HFF-Myc (cell line): ENCODE data around the gene VCL.
A peak's percentile ranks its signal among the peaks of the same experiment; 100 is the strongest.

Experiments used
- DNase-seq: peaks from one replicate; pipeline ENCODE4 v3.0.0-alpha.2; 2011; ENCODE audit warnings: low read depth; ENCODE audit errors: extremely low read depth
- H3K4me3 ChIP-seq: replicated peaks from 2 replicates; pipeline ENCODE4 v1.5.1; 2011; ENCODE audit warnings: low read depth, mild to moderate bottlenecking, control low read depth, low read length
- TF ChIP-seq, protein P1 (sequence below): IDR thresholded peaks from 2 replicates; pipeline ENCODE4 v1.5.1; 2012; ENCODE audit warnings: mild to moderate bottlenecking, low read depth, low read length, control low read depth; ENCODE audit errors: missing control alignments

The VCL gene

DNA sequence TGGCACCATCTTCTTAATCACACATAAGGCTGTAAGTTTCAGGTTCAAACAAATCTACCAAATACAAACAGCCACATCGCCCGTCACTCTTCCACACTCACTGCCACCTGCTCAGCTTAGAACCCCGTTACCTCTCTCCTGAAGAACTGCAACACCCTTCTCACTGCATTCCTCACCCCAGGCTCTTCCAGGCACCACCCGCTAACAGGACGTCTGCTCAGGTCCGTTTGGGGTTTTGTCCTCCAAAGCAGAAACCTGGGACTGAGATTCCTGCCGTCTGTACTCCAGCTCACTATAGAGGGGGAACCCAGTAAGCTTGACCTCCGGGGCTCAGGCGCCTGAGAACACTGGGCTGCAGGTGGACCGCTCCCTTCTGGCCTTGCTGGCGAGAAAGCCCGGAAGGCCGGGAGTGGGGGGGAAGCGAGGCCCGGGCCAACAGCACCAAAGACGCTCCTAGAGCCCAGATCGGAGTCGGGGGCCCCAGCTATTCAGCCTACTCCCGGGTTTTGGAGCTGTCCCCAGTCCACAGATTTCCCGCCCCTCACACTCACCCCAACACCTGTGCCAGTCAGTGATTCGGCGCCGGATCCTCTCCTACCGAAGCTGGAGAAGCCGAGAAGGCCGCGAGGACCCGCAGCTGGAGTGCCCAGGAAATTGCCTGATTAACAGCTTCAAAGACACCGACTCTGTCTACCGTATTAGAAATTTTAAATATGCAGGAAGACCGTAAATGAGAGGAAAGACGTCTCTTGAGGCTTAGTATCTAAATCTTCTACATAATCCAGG, 152.5 kb downstream of the VCL start, which contains the start of gene AP3M1:
TSS of gene AP3M1 (minus strand) at position 625 of the 786 bp plus-strand sequence. CDS start 12,449 bp downstream, outside the sequence.
- TF ChIP-seq, protein P1, sequence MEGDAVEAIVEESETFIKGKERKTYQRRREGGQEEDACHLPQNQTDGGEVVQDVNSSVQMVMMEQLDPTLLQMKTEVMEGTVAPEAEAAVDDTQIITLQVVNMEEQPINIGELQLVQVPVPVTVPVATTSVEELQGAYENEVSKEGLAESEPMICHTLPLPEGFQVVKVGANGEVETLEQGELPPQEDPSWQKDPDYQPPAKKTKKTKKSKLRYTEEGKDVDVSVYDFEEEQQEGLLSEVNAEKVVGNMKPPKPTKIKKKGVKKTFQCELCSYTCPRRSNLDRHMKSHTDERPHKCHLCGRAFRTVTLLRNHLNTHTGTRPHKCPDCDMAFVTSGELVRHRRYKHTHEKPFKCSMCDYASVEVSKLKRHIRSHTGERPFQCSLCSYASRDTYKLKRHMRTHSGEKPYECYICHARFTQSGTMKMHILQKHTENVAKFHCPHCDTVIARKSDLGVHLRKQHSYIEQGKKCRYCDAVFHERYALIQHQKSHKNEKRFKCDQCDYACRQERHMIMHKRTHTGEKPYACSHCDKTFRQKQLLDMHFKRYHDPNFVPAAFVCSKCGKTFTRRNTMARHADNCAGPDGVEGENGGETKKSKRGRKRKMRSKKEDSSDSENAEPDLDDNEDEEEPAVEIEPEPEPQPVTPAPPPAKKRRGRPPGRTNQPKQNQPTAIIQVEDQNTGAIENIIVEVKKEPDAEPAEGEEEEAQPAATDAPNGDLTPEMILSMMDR: no peak
- DNase-seq: no peak
- peak within 1 kb of the TSS; percentile 89 for H3K4me3 ChIP-seq

DNA sequence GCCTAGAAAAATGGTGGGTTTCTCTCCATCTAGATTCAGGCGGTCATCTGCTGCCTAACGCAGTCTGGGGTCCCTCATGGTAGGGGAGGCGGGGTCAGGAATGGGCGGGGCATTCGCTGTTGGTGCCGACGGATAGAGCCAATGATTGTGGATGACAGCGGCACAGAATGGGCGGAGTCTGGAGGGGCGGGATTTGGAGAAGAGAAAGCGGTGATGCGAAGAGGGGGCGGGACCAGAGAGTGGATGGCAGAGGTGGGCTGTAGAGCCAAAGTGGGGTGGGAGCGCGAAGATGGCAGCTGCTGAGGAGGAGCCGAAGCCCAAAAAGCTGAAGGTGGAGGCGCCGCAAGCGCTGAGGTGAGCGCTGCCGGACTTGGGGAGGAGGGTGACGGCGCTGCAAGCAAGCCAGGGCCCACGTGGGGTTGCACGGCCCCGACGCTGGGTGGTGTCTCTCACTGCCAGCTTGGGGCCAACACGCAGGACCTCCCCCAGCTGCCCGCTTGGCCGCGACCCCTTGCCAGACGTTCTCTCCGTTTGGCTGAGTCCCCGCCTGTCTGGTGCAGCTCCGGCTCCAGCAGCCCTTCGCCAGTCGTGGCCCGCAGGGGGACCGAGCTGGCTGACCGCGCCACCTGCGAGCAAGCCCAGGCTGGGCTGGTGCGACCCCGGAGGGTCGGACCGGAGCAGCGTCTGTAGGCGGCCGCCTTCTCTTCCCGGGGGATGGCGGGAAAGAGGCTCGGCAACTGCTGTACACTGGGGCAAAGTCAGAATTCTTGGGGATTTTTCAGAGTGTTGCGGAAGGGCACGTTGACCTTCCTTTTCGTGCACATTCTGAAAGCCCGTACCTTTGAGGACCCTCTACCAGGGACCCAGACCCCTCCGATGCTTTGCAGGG, 153.3 kb downstream of the VCL start, which contains the start of gene ADK:
TSS of gene ADK (plus strand) at position 232 of the 889 bp plus-strand sequence. CDS start at position 290, 58 bp downstream.
- H3K4me3 ChIP-seq: peak within 1 kb of the TSS; percentile 89
- TF ChIP-seq, protein P1: peak; percentile 31
- peak; percentile 96 for DNase-seq

DNA sequence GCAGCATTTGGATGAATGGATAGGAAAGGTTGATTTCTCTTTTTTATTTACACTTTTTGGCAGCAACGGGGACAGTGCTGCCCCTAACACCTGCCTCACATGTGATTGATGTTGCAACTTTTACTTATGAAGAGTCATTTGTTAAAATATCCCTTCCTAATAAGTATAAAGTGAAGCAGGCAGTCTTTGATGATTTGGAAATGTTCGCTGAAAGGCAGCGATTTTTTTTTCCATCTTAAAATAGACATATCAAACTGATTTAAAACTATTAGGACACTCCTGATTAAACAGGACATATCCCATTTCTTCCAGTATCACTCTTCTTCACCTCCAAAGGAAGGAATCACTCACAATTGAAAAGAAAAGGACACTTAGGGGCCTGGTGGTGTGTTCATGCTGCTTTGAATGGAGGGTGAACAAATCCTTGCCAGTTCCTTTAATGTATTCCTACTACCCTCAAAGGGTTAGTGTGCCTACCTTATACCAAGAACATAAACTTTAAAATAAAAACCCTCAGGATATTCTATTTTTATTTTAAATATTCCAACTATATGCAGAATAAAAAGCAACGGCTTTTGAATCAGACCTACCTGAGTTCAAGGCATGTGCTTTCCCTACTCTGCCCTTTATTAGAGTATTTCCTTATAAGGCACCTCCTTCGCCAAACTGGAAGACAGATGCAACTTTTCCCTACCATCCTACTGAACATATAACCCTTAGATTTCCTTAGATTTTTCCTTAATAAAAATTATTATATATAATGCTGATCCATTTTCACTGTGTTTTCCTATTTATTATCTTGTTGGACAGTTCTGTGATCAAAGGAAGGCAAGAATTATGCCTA, 154.2 kb downstream of the VCL start:
- DNase-seq: no peak
- peak overlapping the region; percentile 89 for H3K4me3 ChIP-seq
- TF ChIP-seq, protein P1: no peak

DNA sequence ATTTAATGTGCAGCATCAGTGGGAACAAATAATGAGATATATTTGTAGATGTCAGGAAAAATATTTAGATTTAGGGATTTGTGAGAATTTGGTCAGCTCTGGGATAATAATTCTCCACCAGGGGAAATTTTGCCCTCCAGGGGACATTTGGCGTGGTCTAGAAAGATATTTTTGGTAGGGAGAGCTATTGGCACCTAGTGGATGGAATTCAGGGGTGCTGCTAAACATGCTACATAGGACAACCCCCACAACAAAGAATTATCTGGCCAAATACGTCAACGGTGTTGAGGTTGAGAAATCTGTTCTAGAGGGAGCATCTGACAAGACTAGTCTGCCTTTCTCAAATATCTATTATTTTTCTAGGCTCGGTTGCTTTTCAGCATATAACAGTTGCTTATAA, 155.2 kb downstream of the VCL start:
- DNase-seq: no peak
- TF ChIP-seq, protein P1: peak; percentile 51
- H3K4me3 ChIP-seq: peak overlapping the region; percentile 89; the same call in 1 of the 2 replicates

DNA sequence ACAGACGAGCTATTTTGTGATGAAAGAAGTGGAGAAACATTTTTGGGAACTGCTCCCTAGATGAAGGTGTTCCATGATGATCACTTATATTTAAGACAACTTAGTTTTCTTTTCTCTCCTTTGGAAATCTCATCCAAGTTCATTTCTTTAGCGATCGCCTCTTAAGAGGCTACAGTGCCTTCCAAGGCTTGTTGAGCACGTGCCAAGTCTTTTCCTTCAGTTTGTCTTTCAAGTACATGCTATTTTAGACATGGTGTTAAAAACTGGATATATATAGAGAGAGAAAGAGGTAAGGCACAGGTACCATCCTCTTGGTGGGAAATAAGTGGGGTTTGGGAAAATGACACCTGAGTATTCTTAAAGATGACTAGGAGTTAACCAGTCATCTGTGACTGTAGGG, 155.8 kb downstream of the VCL start:
- no peak for DNase-seq
- TF ChIP-seq, protein P1: no peak
- no peak overlapping the region for H3K4me3 ChIP-seq

DNA sequence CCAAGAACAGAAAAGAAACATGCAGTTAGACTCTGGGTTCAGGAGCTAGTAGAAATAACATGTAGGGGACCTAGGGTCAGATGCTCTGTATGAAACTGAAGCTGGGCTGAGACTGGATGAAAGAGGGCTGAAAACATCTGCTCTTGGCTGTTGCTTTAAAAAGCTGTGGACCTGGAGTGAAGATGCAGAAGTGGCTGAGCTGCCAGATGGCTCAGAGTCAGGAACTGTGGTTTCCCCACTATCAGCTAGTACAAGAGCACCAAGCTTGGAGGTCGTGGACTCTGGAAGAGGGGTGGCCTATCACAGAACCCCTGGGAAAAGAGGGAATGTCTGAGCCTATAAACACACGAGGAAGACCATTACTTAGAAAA, 159.0 kb downstream of the VCL start:
- TF ChIP-seq, protein P1: no peak
- no peak for DNase-seq
- no peak overlapping the region for H3K4me3 ChIP-seq
